Fibroblast of lung (primary cell): ENCODE results near the gene ST6GAL1. TPM values are rescaled to one million over a fixed set of nuclear protein-coding genes. Genes with fewer than 3 reads are reported as not detected.
A peak's percentile ranks its signal among the peaks of the same experiment; 100 is the strongest.
"Not testable (repeated sequence)": the region's sequence is repeated elsewhere in the genome, so short reads cannot be mapped to it uniquely, and the experiment has no call there.

Source experiments
- DNase-seq, 2 donors: peaks; one replicate each; pipeline versions ENCODE4 v3.0.0 to v3.0.0-alpha.2; 2010; ENCODE audit warnings: low read depth in 2 of 2
- H2AFZ ChIP-seq: 2 replicates; pipeline ENCODE4 v1.5.1; 2012; ENCODE audit warnings: low read length, control low read depth, inconsistent platforms
- H3K27ac ChIP-seq: 2 replicates; pipeline ENCODE4 v1.5.1; 2011; ENCODE audit warnings: low read length, control low read depth; ENCODE audit not compliant: insufficient read depth
- H3K27me3 ChIP-seq: 2 replicates; pipeline ENCODE4 v1.5.1; 2011; ENCODE audit warnings: mild to moderate bottlenecking, low read length; ENCODE audit not compliant: control insufficient read depth, insufficient read depth
- H3K36me3 ChIP-seq: 2 replicates; pipeline ENCODE4 v1.5.1; 2011; ENCODE audit warnings: low read length; ENCODE audit not compliant: control insufficient read depth, insufficient read depth
- H3K4me1 ChIP-seq: 2 replicates; pipeline ENCODE4 v1.5.1; 2011; ENCODE audit warnings: low read length; ENCODE audit not compliant: control insufficient read depth, insufficient read depth; ENCODE audit errors: extremely low read depth
- H3K4me2 ChIP-seq: 2 replicates; pipeline ENCODE4 v1.5.1; 2011; ENCODE audit warnings: low read length, control low read depth; ENCODE audit not compliant: insufficient read depth; ENCODE audit errors: extremely low read depth
- H3K4me3 ChIP-seq, 4 experiments: fragments of 200-600 bp in 1 of 4; sonication (generic) in 1 of 4; replicated peaks in 1 of 4; 2 replicates each; pipeline ENCODE4 v1.5.1; 2011 to 2016; ENCODE audit warnings: low read length in 4 of 4, low read depth in 3 of 4, mild to moderate bottlenecking in 3 of 4, control low read depth in 2 of 4, inconsistent platforms in 1 of 4, mixed read lengths in 1 of 4; ENCODE audit not compliant: insufficient read depth in 1 of 4; ENCODE audit errors: control extremely low read depth in 1 of 4
- H3K79me2 ChIP-seq: 2 replicates; pipeline ENCODE4 v1.5.1; 2012; ENCODE audit warnings: mild to moderate bottlenecking, low read length, inconsistent platforms; ENCODE audit not compliant: control insufficient read depth, insufficient read depth
- H3K9ac ChIP-seq: 2 replicates; pipeline ENCODE4 v1.5.1; 2011; ENCODE audit warnings: mild to moderate bottlenecking, low read length, control low read depth; ENCODE audit not compliant: insufficient read depth
- H3K9me3 ChIP-seq: 2 replicates; pipeline ENCODE4 v1.5.1; 2012; ENCODE audit warnings: low read depth, low read length; ENCODE audit not compliant: control insufficient read depth, insufficient read depth
- H4K20me1 ChIP-seq: 2 replicates; pipeline ENCODE4 v1.5.1; 2011; ENCODE audit warnings: low read length; ENCODE audit not compliant: control insufficient read depth, insufficient read depth; ENCODE audit errors: extremely low read depth
- EZH2 ChIP-seq: IDR thresholded peaks from 2 replicates; pipeline ENCODE4 v1.5.1; 2012; ENCODE audit warnings: low read length, control low read depth, mild to moderate bottlenecking; ENCODE audit errors: missing control alignments
- polyA plus RNA-seq, 2 donors: library from polyadenylated mRNA; depleted of rRNA in 1 of 2; stranded (reverse) in 1 of 2; unstranded in 1 of 2; fragments of >200 nt; gene quantifications; 2 replicates each; pipeline ENCODE4 v1.2.1, GENCODE V29; 2011 to 2012; ENCODE audit warnings: missing spikeins in 1 of 2
- total RNA-seq: library from RNA; depleted of rRNA; stranded (reverse); fragments of >200 nt; gene quantifications from 2 replicates; pipeline ENCODE4 v1.2.1, GENCODE V29; 2014
- TF ChIP-seq, protein P1 (sequence below), 2 donors: IDR thresholded peaks in 1 of 2; conservative IDR thresholded peaks in 1 of 2; 1 replicate in 1 of 2; 2 replicates in 1 of 2; pipeline ENCODE4 v1.5.1; 2011 to 2012; ENCODE audit warnings: low read length in 2 of 2, control low read depth in 1 of 2, inconsistent platforms in 1 of 2, low read depth in 1 of 2, mild to moderate bottlenecking in 1 of 2

The ST6GAL1 gene
- total and polyA plus RNA-seq, 2 donors (not counting 1 experiment from before 2014, with no cell fraction given), result 0.83 to 1.00 TPM

DNA sequence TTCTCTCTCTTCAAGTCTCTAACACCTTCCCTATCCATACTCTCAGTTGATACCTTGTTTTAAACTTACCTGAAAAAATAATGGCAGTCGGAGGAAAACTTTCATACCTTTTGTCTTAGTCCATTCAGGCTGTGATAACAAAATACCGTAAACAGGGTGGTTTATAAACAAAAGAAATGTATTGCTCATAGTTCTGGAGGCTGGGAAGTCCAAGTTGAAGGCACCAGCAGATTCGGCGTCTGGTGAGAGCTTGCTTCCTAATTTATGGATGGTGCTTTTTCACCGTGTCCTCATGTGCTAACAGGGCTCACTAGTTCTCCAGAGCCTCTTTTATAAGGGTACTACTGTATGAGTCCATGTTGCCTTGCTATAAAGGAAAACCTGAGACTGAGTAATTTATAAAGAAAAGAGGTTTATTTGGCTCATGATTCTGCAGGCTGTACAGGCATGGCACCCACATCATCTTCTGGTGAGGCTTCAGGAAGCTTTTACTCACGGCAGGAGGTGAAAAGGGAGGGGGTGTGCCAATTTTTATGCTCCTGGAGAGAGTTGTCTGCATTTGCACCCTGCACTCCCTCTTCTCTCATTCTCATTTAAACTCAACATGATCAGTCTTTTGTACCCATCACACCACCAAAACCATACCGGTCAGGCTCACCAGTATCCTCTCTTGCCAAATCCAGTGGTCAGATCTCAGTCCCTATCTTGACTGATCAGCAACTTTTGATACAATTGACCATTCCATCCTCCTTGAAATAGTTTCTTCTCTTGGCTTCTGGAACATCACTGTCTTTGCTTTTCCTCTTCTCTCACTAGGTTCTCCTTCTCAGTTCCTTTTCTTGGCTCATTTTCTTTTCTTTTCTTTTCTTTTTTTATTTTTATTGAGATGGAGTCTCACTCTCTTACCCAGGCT lies 21.6 kb downstream of the ST6GAL1 start:
- DNase-seq, result no peak
- H3K4me3 ChIP-seq, result no peak overlapping the region
- no peaks in the 10 kb centered on the region for H3K9me3 ChIP-seq
- no peaks in the 10 kb centered on the region for H3K36me3 ChIP-seq
- H4K20me1 ChIP-seq, result no peaks in the 10 kb centered on the region
- H3K79me2 ChIP-seq, result no peaks in the 10 kb centered on the region
- no peak overlapping the region for H2AFZ ChIP-seq
- no peak overlapping the region for H3K4me2 ChIP-seq
- no peaks in the 10 kb centered on the region for H3K27me3 ChIP-seq
- H3K27ac ChIP-seq, result no peak overlapping the region
- TF ChIP-seq EZH2, result no peak
- TF ChIP-seq, protein P1, sequence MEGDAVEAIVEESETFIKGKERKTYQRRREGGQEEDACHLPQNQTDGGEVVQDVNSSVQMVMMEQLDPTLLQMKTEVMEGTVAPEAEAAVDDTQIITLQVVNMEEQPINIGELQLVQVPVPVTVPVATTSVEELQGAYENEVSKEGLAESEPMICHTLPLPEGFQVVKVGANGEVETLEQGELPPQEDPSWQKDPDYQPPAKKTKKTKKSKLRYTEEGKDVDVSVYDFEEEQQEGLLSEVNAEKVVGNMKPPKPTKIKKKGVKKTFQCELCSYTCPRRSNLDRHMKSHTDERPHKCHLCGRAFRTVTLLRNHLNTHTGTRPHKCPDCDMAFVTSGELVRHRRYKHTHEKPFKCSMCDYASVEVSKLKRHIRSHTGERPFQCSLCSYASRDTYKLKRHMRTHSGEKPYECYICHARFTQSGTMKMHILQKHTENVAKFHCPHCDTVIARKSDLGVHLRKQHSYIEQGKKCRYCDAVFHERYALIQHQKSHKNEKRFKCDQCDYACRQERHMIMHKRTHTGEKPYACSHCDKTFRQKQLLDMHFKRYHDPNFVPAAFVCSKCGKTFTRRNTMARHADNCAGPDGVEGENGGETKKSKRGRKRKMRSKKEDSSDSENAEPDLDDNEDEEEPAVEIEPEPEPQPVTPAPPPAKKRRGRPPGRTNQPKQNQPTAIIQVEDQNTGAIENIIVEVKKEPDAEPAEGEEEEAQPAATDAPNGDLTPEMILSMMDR (conservative IDR thresholded peaks at IDR 0.05 in 1 of 2, IDR thresholded peaks at IDR 0.05 in 1 of 2; ENCODE audit: low read depth in 1 of 2, low read length in 2 of 2), result no peak
- H3K4me1 ChIP-seq, result no peaks in the 10 kb centered on the region
- no peak overlapping the region for H3K9ac ChIP-seq

DNA sequence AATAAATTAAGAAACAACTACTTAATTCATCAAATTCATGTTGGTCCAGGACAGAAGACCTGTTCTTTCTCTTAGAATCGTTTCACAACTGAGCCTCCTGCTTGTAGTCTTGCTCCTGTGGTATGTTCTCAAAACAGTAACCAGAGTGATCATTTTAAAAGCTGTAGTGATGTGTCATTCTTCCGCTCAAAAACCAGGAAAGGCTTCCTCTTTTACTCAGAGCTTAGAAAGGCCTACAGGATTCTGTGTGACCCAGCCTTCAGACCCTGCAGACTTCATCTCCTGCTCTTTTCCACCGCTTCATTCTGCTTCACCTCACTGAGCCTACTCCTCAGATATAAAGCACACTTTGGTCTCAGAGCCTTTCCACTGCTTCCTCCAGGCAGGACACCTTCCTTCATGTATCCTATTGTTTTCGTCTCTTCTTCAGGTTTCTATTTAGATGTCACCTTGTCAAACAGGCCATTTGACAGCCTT lies 22.7 kb downstream of the ST6GAL1 start:
- H3K27ac ChIP-seq, result no peak overlapping the region
- H3K9me3 ChIP-seq, result no peaks in the 10 kb centered on the region
- peak in 1 of 2 donors; percentile 57 for DNase-seq
- no peaks in the 10 kb centered on the region for H3K27me3 ChIP-seq
- no peak overlapping the region for H2AFZ ChIP-seq
- no peaks in the 10 kb centered on the region for H3K79me2 ChIP-seq
- H3K4me1 ChIP-seq, result no peaks in the 10 kb centered on the region
- H3K36me3 ChIP-seq, result no peaks in the 10 kb centered on the region
- no peak overlapping the region for H3K9ac ChIP-seq
- TF ChIP-seq, protein P1 (conservative IDR thresholded peaks at IDR 0.05 in 1 of 2, IDR thresholded peaks at IDR 0.05 in 1 of 2; ENCODE audit: low read depth in 1 of 2, low read length in 2 of 2), result no peak
- no peak for TF ChIP-seq EZH2
- no peak overlapping the region for H3K4me3 ChIP-seq
- H4K20me1 ChIP-seq, result no peaks in the 10 kb centered on the region
- H3K4me2 ChIP-seq, result no peak overlapping the region

DNA sequence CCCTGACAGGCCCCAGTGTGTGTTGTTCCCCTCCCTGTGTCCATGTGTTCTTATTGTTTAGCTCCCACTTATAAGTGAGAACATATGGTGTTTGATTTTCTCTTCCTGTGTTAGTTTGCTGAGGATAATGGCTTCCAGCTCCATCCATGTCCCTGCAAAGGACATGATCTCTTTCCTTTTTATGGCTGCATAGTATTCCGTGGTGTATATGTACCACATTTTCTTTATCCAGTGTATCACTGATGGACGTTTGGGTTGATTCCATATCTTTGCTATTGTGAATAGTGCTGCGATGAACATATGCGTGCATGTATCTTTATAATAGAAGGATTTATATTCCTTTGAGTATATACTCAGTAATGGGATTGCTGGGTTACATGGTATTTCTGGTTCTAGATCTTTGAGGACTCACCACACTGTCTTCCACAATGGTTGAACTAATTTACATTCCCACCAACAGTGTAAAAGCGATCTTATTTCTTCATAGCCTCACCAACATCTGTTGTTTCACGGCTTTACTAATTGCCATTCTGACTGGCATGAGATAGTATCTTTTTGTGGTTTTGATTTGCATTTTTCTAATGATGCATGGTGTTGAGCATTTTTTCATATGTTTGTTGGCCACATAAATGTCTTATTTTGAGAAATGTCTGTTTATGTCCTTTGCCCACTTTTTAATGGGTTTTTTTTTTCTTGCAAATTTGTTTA lies 23.8 kb downstream of the ST6GAL1 start:
- H3K27me3 ChIP-seq, H3K4me3 ChIP-seq, H3K4me2 ChIP-seq, H4K20me1 ChIP-seq, H2AFZ ChIP-seq, H3K9me3 ChIP-seq, H3K9ac ChIP-seq, H3K36me3 ChIP-seq, H3K27ac ChIP-seq, H3K79me2 ChIP-seq, H3K4me1 ChIP-seq: not testable (repeated sequence)
- peak in 1 of 2 donors; percentile 25 for DNase-seq
